Activated naive CD8-positive, alpha-beta T cell treated with anti-CD3 and anti-CD28 coated beads, Interleukin-2, amount 10 ng/mL, durations not matched to agents 7 days and 5 days (primary cell): ENCODE data around the gene CABLES2. TPM values are rescaled to one million over a fixed set of nuclear protein-coding genes. Genes with fewer than 3 reads are reported as not detected.

Source experiments
- ATAC-seq: fragments of 150-1000 bp; cut with Tn5 transposase; one replicate; pipeline ENCODE4 v1.10.0; 2021; ENCODE audit warnings: low read depth, moderate library complexity
- POLR2A ChIA-PET: fragments of 350-600 bp; sonication (Branson Sonifier 250); formaldehyde crosslinking; loops from one replicate; lab custom pipeline; 2021; ENCODE audit warnings: antibody characterized with exemption; lab: Charles Lee
- DNase-seq: peaks from one replicate; pipeline ENCODE4 v3.0.0; 2021
- H3K27ac Mint-ChIP-seq: one replicate; pipeline ENCODE4 v1.8.0; 2022; ENCODE audit warnings: mild to moderate bottlenecking, mixed read lengths
- H3K27me3 Mint-ChIP-seq: one replicate; pipeline ENCODE4 v1.8.0; 2022; ENCODE audit warnings: mild to moderate bottlenecking, moderate library complexity, mixed read lengths
- H3K36me3 Mint-ChIP-seq: one replicate; pipeline ENCODE4 v1.8.0; 2021; ENCODE audit warnings: mild to moderate bottlenecking, mixed read lengths
- H3K4me1 Mint-ChIP-seq: one replicate; pipeline ENCODE4 v1.8.0; 2021; ENCODE audit warnings: mixed read lengths
- H3K4me3 Mint-ChIP-seq: one replicate; pipeline ENCODE4 v1.8.0; 2022; ENCODE audit warnings: mild to moderate bottlenecking, moderate library complexity, mixed read lengths
- H3K9me3 Mint-ChIP-seq: one replicate; pipeline ENCODE4 v1.8.0; 2021; ENCODE audit warnings: mixed read lengths
- total RNA-seq, 2 experiments: library from RNA; stranded (reverse); gene quantifications; one replicate each; pipeline ENCODE4 v1.2.3, GENCODE V29; 2021

The CABLES2 gene
- total RNA-seq, 2 experiments from 2014 or later = 12.1 to 14.4 TPM

DNA sequence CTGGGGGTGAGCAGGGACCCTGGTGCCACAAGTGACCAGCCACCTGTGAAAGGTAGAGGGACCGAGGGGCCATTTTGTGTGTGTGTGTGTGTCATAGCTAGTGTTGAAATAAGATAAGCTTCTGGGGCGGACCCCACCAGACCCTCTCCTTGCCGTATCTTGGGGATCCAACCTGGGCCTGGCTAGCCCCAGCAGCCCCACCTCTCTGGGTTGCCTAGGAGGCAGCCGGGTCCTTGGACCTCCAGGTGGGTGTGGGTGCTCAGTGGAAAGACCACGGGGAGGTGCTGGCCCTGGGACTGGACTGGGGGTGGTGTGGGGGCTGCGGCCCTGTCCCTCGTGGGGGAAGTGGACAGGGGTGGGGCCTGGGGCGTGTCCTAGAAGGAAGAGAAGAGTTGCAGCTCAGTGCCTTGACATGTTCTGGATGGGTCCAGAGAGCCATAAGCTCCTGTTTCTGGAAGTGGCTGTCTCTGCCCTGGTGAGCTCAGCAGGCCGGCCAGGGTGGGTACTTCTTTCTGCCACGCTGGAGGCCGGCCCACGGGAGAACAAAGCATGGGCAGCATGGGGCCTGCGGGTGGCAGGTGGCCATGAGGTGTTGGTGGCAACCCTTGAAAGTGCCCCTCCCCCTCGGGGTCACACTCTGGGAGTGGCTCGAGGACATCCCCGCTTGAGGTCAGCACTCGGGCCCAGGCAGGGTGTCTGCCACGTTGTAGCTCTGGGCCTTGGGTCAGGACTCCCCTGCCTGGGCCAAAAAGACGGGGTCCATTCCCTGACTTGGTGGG is 11.8 kb upstream of the CABLES2 start:
- H3K27me3 Mint-ChIP-seq = no peaks in the 10 kb centered on the region
- POLR2A ChIA-PET = no interaction called here
- H3K9me3 Mint-ChIP-seq = no peaks in the 10 kb centered on the region
- H3K4me1 Mint-ChIP-seq = no peaks in the 10 kb centered on the region
- H3K27ac Mint-ChIP-seq = no peak overlapping the region
- DNase-seq = no peak
- ATAC-seq = no peak
- no peaks in the 10 kb centered on the region for H3K36me3 Mint-ChIP-seq
- H3K4me3 Mint-ChIP-seq = no peak overlapping the region

DNA sequence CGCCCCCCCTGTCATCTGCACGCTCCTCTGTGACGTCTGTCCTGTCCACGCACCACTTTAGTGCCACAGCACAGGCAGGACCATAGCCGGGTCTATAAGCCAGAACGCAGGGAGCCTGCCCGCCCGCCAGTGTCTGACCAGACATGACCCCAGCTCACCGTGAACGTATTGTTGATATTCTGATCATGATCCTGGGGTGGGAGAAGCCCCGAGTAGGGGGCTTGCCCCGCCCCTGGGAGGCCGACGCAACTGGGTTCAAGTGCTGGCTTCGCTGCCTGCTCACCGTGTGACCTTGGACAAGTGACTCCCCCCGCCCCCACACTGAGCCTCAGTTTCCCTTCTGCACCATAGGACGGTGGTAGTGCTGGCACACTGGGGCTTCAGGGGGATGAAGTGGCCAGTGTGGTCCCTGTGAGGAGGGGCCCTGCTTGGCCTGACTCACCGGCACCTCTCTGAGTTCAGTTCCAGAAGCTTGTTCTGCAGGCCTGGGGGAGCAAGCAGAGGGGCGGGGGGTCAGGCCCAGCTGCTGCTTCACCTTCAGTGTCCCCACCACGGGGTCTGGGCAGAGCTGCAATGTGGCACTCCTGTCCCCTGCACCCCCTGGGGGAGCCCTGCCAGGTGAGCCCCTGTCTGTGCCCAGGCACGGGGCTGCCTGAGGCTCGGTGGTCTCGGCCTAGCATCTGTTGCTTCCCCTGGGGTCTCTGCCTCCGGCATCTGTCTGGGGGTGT is 11.1 kb upstream of the CABLES2 start:
- POLR2A ChIA-PET = no interaction called here
- Mint-ChIP-seq H3K9me3 (no peaks in the 10 kb centered on the region), H3K4me1 (no peaks in the 10 kb centered on the region), H3K36me3 (no peaks in the 10 kb centered on the region), H3K4me3 (no peak overlapping the region), H3K27me3 (no peaks in the 10 kb centered on the region), H3K27ac (no peak overlapping the region)
- ATAC-seq = no peak
- no peak for DNase-seq

DNA sequence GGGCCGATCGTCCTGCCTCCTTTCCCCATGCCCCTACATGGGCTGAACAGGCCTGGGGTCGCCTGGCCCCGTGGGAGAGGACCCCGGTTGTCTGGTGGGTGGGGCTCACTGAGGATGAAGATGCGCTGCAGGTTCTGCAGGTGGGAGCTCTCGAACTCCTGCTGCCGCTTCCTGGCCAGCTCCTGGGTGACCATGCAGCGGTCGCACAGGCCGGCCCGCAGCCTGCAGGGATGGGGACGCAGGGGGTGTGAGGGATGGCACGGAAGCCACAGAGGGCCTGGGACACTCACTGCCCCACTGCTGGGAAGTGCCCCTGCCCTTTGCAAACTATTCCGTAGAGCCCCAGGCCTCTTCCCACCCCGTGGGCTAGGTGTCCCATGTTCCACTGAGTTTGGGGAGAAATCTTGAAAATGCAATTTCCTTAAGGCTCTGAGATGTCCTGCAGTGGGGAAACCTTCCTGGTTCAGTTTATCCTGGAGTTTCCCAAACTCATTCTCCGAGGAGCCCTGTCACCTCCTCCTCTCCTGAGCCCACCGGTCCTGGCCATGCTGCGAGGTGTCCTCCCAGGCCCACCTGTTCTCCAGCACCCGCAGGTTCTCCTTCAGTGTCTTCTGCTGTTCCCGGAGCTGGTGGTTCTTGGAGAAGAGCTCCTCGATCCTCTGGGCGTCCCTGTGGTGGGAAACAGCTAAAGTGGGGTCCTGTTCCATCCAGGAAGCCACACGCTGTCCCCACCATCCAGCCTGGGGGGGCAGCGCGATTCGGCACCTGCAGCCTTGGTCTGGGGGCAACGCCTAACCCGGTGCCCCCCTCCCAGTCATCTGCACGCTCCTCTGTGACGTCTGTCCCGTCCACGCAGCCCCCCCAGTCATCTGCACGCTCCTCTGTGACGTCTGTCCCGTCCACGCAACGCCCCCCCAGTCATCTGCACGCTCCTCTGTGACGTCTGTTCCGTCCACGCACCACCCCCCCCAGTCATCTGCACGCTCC is 9.9 kb upstream of the CABLES2 start:
- Mint-ChIP-seq H3K36me3 (no peaks in the 10 kb centered on the region), H3K9me3 (no peaks in the 10 kb centered on the region), H3K4me1 (no peaks in the 10 kb centered on the region), H3K27me3 (no peaks in the 10 kb centered on the region), H3K27ac (no peak overlapping the region), H3K4me3 (no peak overlapping the region)
- no peak for ATAC-seq
- POLR2A ChIA-PET = no interaction called here
- DNase-seq = no peak

DNA sequence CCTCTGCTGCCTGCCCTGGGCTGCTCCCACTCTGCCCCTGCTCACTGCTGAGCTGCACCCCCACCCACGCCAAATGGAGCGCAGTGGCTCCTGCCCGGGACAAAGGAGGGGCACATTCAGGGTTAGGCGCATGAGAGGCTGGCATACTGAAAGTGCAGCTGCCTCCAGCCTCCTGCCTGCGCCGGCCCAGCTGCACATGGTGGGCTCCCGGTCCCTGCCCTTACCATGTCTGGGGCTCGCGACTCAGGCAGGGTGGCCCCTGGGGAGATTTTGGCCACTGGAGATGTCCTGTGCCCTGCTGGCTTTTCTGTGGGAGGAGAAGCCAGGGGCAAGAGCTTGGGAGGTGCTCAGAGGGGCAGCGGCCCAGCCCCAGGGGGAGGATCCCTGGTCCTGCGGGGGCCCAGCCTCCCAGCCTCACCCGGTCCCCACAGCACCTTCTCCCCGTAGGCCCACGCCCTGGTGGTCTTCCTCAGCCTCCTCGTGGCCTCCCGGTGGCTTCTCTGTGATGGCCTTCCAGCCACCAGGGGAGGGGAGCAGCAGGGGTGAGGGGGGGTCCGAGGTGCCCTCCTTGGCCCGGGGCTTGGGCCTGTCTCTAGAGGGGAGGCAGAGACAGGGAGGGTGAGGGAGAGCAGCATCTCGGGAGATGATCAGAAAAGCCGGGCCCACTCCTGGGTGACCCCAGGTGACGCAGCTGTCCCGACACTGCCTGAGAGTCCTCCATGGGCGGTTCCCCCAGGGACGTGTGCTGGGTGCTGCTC is 8.4 kb upstream of the CABLES2 start:
- Mint-ChIP-seq H3K36me3 (no peaks in the 10 kb centered on the region), H3K27ac (no peak overlapping the region), H3K4me3 (no peak overlapping the region), H3K27me3 (no peaks in the 10 kb centered on the region), H3K9me3 (no peaks in the 10 kb centered on the region), H3K4me1 (no peaks in the 10 kb centered on the region)
- no peak for DNase-seq
- POLR2A ChIA-PET = no interaction called here
- ATAC-seq = no peak

DNA sequence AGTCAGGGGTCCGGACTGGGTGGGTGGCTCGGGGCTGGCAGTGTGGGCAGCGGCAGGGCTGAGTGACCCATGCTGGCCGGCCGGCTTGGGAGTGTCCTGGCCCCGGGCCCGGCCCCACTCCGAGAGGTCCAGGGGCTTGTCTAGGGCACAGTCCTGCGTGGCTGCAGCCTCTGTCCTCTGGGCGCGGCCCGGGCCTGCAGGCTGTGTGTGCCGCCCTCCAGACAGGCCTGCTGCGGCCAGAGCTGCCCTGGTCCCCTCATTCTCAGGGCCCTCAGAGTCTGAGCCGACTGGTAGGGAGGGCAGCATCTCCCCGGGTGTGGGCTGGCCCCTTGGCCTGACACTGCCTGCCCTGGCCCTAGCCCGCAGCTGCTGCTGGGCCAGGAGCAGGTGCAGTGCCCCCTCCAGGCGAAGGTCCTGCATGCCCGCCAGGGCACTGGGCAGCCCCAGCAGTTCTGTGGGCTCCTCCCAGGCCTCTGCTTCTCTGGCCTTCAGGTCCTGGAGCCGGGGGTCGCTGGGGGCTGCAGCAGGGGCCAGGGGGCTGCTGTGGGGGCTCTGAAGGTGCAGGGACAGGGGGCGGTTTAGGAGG is 6.9 kb upstream of the CABLES2 start:
- DNase-seq (no peak), ATAC-seq (no peak)
- H3K9me3 Mint-ChIP-seq = no peaks in the 10 kb centered on the region
- H3K36me3 Mint-ChIP-seq = no peaks in the 10 kb centered on the region
- no peaks in the 10 kb centered on the region for H3K4me1 Mint-ChIP-seq
- H3K4me3 Mint-ChIP-seq = no peak overlapping the region
- peaks cover 3% of the 10 kb centered on the region for H3K27me3 Mint-ChIP-seq
- POLR2A ChIA-PET = no interaction called here
- H3K27ac Mint-ChIP-seq = no peak overlapping the region

DNA sequence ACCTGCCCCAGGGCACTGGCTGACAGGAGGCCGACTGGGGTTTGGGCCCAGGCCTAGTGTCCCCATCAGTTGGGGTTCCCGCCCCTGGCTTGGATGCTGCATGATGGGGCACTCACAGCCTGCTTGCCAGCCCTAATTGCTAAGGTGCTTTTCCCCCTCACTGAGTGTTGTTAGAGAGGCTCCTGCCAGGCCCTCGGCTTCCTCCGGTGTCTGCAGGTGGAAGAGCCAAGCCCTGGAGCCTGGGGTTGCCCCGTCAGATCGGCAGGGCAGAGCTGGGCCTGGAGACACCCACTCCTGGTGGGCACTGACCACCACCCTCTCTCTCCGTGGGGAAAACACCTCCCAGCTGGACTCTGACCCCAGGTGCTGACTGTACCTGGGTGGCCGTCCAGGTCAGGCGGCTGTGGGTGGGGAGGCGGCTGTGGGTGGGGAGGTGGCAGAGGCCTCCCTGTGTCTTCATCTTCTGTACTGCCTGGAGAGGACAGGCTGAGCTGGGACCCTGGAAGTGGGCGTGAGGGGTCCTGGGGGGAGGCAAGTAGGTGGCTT is 6.0 kb upstream of the CABLES2 start:
- ATAC-seq (no peak), DNase-seq (no peak)
- Mint-ChIP-seq H3K4me1 (no peaks in the 10 kb centered on the region), H3K36me3 (no peaks in the 10 kb centered on the region), H3K9me3 (no peaks in the 10 kb centered on the region), H3K27ac (no peak overlapping the region), H3K27me3 (peaks cover 3% of the 10 kb centered on the region), H3K4me3 (no peak overlapping the region)
- POLR2A ChIA-PET = no interaction called here

DNA sequence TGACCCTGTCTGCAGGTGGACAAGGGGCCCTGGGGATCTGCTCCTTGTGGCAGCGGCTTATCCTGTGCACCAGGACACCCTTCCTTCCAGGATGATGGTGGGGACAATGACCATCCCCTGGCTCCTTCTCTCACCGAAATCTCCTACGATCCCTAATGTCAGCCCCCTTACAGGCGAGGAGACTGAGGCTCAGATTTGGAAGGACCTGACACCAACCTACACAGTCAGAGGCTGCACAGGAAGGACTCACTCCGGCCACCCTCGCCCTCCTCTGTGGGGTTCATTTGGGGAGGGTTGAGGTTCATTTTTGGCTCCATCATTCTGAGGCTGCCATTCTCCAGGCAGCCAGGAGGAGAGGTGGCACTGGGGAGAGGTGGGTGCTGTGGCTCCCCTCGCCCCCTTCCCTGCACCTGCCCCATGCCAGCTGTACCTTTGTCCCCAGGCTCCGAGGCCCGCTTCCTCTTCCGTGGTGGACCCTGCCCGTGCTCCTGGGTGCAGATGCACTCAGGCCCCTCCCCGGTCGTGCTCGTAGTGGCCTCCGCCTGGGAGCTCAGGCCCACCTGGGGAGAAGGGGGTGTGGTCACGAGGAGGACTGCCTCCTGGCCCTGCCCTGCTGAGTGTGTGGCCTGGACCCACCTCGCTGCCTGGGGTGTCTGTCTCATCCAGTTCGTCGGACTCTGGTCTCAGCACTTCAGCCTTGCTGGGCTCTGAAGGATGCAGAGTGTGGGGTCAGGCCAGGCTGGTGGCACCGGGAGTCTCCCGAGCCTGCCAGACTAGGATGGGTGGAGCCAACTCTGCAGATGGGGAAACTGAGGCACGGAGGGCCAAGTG is 5.3 kb upstream of the CABLES2 start:
- H3K27me3 Mint-ChIP-seq = peaks cover 3% of the 10 kb centered on the region
- H3K4me3 Mint-ChIP-seq = no peak overlapping the region
- H3K4me1 Mint-ChIP-seq = no peaks in the 10 kb centered on the region
- no peaks in the 10 kb centered on the region for H3K9me3 Mint-ChIP-seq
- POLR2A ChIA-PET = no interaction called here
- ATAC-seq (no peak), DNase-seq (no peak)
- no peaks in the 10 kb centered on the region for H3K36me3 Mint-ChIP-seq
- H3K27ac Mint-ChIP-seq = no peak overlapping the region

DNA sequence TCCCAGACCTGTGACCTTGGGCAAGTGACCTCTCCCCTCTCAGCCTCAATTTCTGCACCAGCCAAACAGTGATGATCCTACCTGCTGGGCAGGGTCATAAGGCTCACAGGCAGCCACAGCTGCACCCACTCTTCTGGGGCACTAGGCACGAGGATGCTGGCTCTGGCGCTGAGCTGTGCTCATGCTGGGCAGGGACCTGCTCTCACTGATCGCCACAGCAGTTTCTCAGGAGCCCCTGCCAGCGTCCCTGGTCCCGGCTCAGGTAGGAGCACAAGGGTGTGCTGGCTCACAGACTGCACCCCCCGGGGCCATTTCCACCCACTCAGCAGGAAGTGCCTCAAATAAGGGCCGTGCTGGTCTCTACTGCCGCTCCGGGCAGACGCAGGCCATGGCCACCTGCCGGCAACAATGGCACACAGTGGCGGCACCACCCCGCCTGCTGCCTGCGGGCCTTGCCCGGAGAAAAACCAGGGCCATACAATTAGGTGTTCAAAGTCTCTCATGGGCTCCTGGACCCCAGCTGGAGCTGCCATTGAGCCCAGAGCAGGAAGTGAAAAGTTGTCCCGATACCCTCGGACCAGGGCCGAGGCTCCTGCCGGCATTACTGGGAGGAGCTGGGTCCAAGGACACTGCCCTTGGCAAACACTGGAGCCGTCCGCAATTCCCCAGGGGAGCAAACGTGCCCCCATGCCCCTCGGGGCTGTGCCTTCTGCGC is 4.6 kb upstream of the CABLES2 start:
- no peak for DNase-seq
- H3K4me1 Mint-ChIP-seq = no peaks in the 10 kb centered on the region
- H3K9me3 Mint-ChIP-seq = no peaks in the 10 kb centered on the region
- POLR2A ChIA-PET = no interaction called here
- no peak overlapping the region for H3K27ac Mint-ChIP-seq
- no peaks in the 10 kb centered on the region for H3K36me3 Mint-ChIP-seq
- H3K4me3 Mint-ChIP-seq = no peak overlapping the region
- no peak for ATAC-seq
- peaks cover 3% of the 10 kb centered on the region for H3K27me3 Mint-ChIP-seq

DNA sequence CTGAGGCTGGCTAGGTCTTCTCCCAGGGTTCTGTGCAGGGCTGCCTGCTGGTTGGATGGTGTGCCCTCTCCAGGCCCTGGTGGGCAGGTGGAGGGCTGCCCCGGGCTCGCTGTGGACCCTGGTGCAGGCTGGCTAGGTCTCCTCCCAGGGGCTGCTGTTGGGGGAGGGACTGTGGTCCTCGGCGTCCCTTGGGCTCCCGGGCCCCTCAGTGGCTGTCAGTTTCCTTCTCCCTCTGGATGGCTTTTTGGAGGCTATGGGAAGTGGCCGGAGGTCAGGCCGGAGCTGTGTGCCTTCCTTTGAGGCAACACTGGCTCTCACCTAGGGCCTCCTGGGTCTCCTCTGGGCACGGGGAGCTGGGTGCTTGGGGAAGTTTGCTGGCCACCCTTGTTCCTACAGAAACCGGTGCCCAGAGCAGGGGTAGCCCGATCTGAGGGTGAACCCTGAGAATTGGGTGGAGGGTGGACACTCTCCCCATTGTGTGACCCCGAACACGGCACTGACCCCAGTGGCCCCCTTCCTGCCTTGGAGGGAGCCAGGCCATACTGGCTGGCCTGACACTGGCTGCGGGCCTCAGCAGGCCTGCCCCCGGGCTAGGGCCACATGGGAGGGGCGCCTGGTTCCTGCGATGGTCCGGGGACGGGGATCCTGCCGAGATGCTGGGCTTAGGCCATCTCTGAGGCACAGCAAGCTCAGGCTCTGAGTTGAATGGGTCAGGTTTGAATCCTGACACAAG is 3.8 kb upstream of the CABLES2 start:
- H3K9me3 Mint-ChIP-seq = no peaks in the 10 kb centered on the region
- POLR2A ChIA-PET = interaction anchor here (1.7 kb wide), 1 partner anchor 24 kb away, joined by 13 read pairs; the partner anchor contains the start of gene RPS21
- no peak for DNase-seq
- peaks cover 3% of the 10 kb centered on the region for H3K27me3 Mint-ChIP-seq
- ATAC-seq = no peak
- no peaks in the 10 kb centered on the region for H3K36me3 Mint-ChIP-seq
- no peak overlapping the region for H3K27ac Mint-ChIP-seq
- H3K4me3 Mint-ChIP-seq = no peak overlapping the region
- peaks cover 3% of the 10 kb centered on the region for H3K4me1 Mint-ChIP-seq

DNA sequence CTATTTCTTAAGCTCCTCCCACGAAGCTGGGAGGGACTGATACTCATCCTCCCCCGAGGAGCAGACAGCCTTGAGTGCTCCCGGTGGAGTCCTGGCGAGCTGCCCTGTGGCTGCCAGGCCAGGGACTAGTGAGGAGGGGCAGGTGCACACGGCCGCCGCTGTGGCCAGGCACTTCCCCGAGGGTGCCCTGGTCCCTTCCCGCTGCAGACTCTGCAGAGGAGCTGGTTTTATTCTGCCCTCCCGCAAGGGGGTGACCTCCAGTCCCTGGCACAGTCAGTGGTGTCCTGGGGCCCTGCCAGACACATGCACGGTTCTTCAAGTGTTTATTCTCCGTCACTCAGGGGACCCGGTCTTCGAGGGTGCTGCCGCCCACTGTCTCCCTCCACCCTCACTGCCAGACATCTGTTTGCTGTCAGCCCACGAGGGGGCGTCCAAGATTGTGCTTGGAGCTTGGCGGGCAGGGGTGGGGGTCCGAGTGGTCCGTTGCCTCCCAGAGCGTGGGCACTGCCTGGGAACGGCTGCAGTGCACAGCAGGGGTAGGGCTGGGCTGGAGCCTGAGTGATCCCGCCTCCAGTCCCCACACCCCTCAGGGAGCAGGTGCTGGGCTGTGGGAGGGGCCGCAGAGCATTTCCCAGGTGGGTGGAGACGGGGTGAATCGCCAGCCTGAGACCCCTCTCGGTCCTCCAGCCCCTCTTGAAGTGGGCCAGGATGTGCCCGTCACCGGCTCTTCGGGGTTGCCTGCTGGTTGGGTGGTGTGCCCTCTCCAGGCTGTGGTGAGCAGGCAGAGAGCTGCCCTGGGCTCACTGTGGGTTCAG is 3.1 kb upstream of the CABLES2 start:
- Mint-ChIP-seq H3K9me3 (no peaks in the 10 kb centered on the region), H3K27me3 (peaks cover 3% of the 10 kb centered on the region), H3K27ac (no peak overlapping the region), H3K36me3 (no peaks in the 10 kb centered on the region), H3K4me3 (peak overlapping the region; percentile 35), H3K4me1 (peaks cover 9% of the 10 kb centered on the region)
- DNase-seq = peak; percentile 63
- POLR2A ChIA-PET = interaction anchor here (0.7 to 1.7 kb wide), 3 partner anchors 23 to 386 kb away, joined by 3 to 13 read pairs (median 4); partner anchors contain the start of genes ADRM1, MRGBP and RPS21
- ATAC-seq = no peak
